Measurements from ENCODE around the gene CDK5R2.
"Not testable (repeated sequence)": the region's sequence is repeated elsewhere in the genome, so short reads cannot be mapped to it uniquely, and the experiment has no call there.

Gene CDK5R2

GRCh38 chr2:218959141-218959731, at the start of gene CDK5R2:
Gene CDK5R2, plus strand, starts transcription at chr2:218959666. Its CDS starts 155 bp downstream, at chr2:218959821.
- DNase-seq = peak; percentile 99

GRCh38 chr2:218910741-218911140, 48.7 kb upstream of the CDK5R2 start:
- no peak for DNase-seq

- DNase-seq = no peak
Measured at GRCh38 chr2:218920504-218920903, 39.0 kb upstream of the CDK5R2 start.

- DNase-seq = no peak
Measured at GRCh38 chr2:218924757-218925156, 34.7 kb upstream of the CDK5R2 start.

GRCh38 chr2:218925434-218925833, 34.0 kb upstream of the CDK5R2 start:
- no peak for DNase-seq

GRCh38 chr2:218927422-218927821, 32.0 kb upstream of the CDK5R2 start:
- DNase-seq = no peak

- no peak for DNase-seq
Measured at GRCh38 chr2:218927876-218928275, 31.6 kb upstream of the CDK5R2 start.

GRCh38 chr2:218930488-218930887, 29.0 kb upstream of the CDK5R2 start:
- not testable (repeated sequence) for DNase-seq

- not testable (repeated sequence) for DNase-seq
Measured at GRCh38 chr2:218931751-218932150, 27.7 kb upstream of the CDK5R2 start.

- no peak for DNase-seq
Measured at GRCh38 chr2:218944759-218945404, 14.6 kb upstream of the CDK5R2 start.

- no peak for DNase-seq
Measured at GRCh38 chr2:218946621-218947020, 12.8 kb upstream of the CDK5R2 start.

- DNase-seq = peak; percentile 75
Measured at GRCh38 chr2:218952160-218952559, 7.3 kb upstream of the CDK5R2 start.

GRCh38 chr2:218953366-218953954, 6.0 kb upstream of the CDK5R2 start:
- peak; percentile 15 for DNase-seq

GRCh38 chr2:218954541-218955300, 4.7 kb upstream of the CDK5R2 start:
- DNase-seq = peak; percentile 36

GRCh38 chr2:218956039-218956438, 3.4 kb upstream of the CDK5R2 start:
- peak; percentile 17 for DNase-seq

GRCh38 chr2:218957671-218958070, 1.8 kb upstream of the CDK5R2 start:
- DNase-seq = no peak

GRCh38 chr2:218958276-218958675, 1.2 kb upstream of the CDK5R2 start:
- DNase-seq = no peak

GRCh38 chr2:218959761-218960308, 369 bp downstream of the CDK5R2 start:
- DNase-seq = peak; percentile 66

GRCh38 chr2:218960309-218961165, 1.1 kb downstream of the CDK5R2 start:
- DNase-seq = peak; percentile 74

GRCh38 chr2:218961229-218961628, 1.8 kb downstream of the CDK5R2 start:
- no peak for DNase-seq

GRCh38 chr2:218961651-218962570, 2.4 kb downstream of the CDK5R2 start:
- DNase-seq = peak; percentile 87

All from NCI-H82 (cell line).